ENCODE results near the gene CNKSR1.
A peak's percentile ranks its signal among the peaks of the same experiment; 100 is the strongest.

The CNKSR1 gene

GRCh38 chr1:26160527-26161414, 16.5 kb upstream of the CNKSR1 start:
- no peak for DNase-seq (ENCODE audit: low spot score)

GRCh38 chr1:26161415-26162219, 15.7 kb upstream of the CNKSR1 start:
- DNase-seq (ENCODE audit: low spot score), result peak; percentile 13

- DNase-seq (ENCODE audit: low spot score), result no peak
These were observed 15.0 kb upstream of the CNKSR1 start for GRCh38 chr1:26162220-26162709.

- no peak for DNase-seq (ENCODE audit: low spot score)
These were observed 13.6 kb upstream of the CNKSR1 start for GRCh38 chr1:26163684-26164035.

- peak; percentile 39 for DNase-seq (ENCODE audit: low spot score)
These were observed 13.0 kb upstream of the CNKSR1 start for GRCh38 chr1:26164036-26164860.

- no peak for DNase-seq (ENCODE audit: low spot score)
These were observed 12.1 kb upstream of the CNKSR1 start for GRCh38 chr1:26164861-26165842.

GRCh38 chr1:26166719-26167281, 10.5 kb upstream of the CNKSR1 start:
- DNase-seq (ENCODE audit: low spot score), result no peak

- DNase-seq (ENCODE audit: low spot score), result no peak
These were observed 8.7 kb upstream of the CNKSR1 start, which contains the start of gene C1orf232 for GRCh38 chr1:26168410-26169197. Gene C1orf232, minus strand, starts transcription at chr1:26168963. Its CDS starts 464 bp downstream, at chr1:26168499.

- DNase-seq (ENCODE audit: low spot score), result no peak
These were observed 8.1 kb upstream of the CNKSR1 start for GRCh38 chr1:26169198-26169554.

GRCh38 chr1:26169669-26170471, 7.4 kb upstream of the CNKSR1 start, which contains the start of gene ZNF593:
Gene ZNF593, plus strand, starts transcription at chr1:26169908. Its CDS starts 76 bp downstream, at chr1:26169984.
- peak; percentile 90 for DNase-seq (ENCODE audit: low spot score)

GRCh38 chr1:26170472-26170821, 6.8 kb upstream of the CNKSR1 start:
- DNase-seq (ENCODE audit: low spot score), result no peak

GRCh38 chr1:26171084-26172072, 5.9 kb upstream of the CNKSR1 start, which contains the start of gene ZNF593OS:
Gene ZNF593OS, minus strand, starts transcription at chr1:26171832. Its CDS starts 171 bp downstream, at chr1:26171661.
- DNase-seq (ENCODE audit: low spot score), result no peak

GRCh38 chr1:26175346-26175745, 1.9 kb upstream of the CNKSR1 start:
- no peak for DNase-seq (ENCODE audit: low spot score)

- DNase-seq (ENCODE audit: low spot score), result no peak
These were observed 2.8 kb downstream of the CNKSR1 start for GRCh38 chr1:26180010-26180506.

- no peak for DNase-seq (ENCODE audit: low spot score)
These were observed 4.5 kb downstream of the CNKSR1 start for GRCh38 chr1:26181586-26182382.

GRCh38 chr1:26182383-26182696, 5.0 kb downstream of the CNKSR1 start:
- no peak for DNase-seq (ENCODE audit: low spot score)

- DNase-seq (ENCODE audit: low spot score), result no peak
These were observed 6.8 kb downstream of the CNKSR1 start for GRCh38 chr1:26184086-26184485.

All from CD4-positive, alpha-beta T cell treated with Interleukin-2 at 100 ng/mL for 4 hours (primary cell).